B cell (primary cell): ENCODE measurements around the gene SUPT5H.

Experiments
- CTCF ChIP-seq: fragments of 200-600 bp; IDR thresholded peaks from one replicate; pipeline ENCODE4 v1.8.0; 2022; ENCODE audit warnings: antibody characterized with exemption, mild to moderate bottlenecking
- EZH2 ChIP-seq: IDR thresholded peaks from 2 replicates; pipeline ENCODE4 v1.6.1; 2012; ENCODE audit warnings: borderline replicate concordance, low read depth, mild to moderate bottlenecking, moderate library complexity, low read length; ENCODE audit not compliant: insufficient read depth, poor library complexity, severe bottlenecking

DNA sequence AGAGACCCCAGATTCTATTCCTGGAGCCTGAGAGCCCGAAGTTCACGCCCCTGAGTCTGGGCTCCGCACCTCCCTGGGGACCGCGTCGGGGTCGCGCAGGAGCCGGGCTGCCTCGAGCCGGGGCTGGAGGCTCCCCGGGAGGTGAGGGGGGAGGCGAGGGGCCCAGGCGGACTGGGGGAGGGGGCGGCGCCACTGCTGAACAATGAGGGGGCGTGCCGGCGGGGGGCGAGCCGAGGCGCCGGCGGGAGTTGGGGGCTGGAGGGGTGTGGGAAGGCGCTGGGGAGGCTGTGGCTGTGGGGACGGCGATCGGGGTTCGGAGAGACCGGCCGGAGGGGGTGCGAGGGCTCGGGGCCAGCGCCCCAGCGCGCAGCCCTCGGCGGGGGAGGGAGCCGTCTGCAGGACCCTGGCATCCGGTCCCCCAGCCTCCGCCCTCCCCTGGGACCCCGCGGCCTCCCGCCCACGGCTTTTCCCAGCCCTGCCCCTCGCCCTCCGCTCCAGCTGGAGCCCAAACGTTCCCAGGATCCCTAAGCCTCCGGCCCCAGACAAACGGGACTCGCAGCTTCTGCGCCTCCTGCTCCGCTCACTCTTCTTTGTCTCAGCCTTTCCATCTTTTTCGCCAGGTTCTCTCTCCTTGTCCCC is 32.0 kb upstream of the SUPT5H start:
- TF ChIP-seq EZH2 (no peak), CTCF (no peak)
